Ishikawa (cell line): ENCODE data around the gene BTAF1.

Experiments used
- CEBPB ChIP-seq: IDR thresholded peaks from 2 replicates; pipeline ENCODE4 v1.6.1; 2012
- CREB1 ChIP-seq: IDR thresholded peaks from 2 replicates; pipeline ENCODE4 v1.6.1; 2012; ENCODE audit warnings: low read depth
- EGR1 ChIP-seq: IDR thresholded peaks from 2 replicates; pipeline ENCODE4 v1.6.1; 2012
- EP300 ChIP-seq: IDR thresholded peaks from 2 replicates; pipeline ENCODE4 v1.6.1; 2012; ENCODE audit warnings: borderline replicate concordance
- FOXM1 ChIP-seq: IDR thresholded peaks from 2 replicates; pipeline ENCODE4 v1.6.1; 2012; ENCODE audit warnings: low read depth, borderline replicate concordance
- NFIC ChIP-seq: IDR thresholded peaks from 2 replicates; pipeline ENCODE4 v1.6.1; 2012
- RAD21 ChIP-seq: IDR thresholded peaks from 2 replicates; pipeline ENCODE4 v1.6.1; 2012; ENCODE audit warnings: low read depth
- TAF1 ChIP-seq: IDR thresholded peaks from 2 replicates; pipeline ENCODE4 v1.6.1; 2012; ENCODE audit warnings: low read depth, mild to moderate bottlenecking
- TCF12 ChIP-seq: IDR thresholded peaks from 2 replicates; pipeline ENCODE4 v1.6.1; 2012; ENCODE audit warnings: low read depth
- TEAD4 ChIP-seq: IDR thresholded peaks from 2 replicates; pipeline ENCODE4 v1.6.1; 2012
- YY1 ChIP-seq: IDR thresholded peaks from 2 replicates; pipeline ENCODE4 v1.6.1; 2012; ENCODE audit warnings: low read depth
- ZBTB7A ChIP-seq: IDR thresholded peaks from 2 replicates; pipeline ENCODE4 v1.6.1; 2012; ENCODE audit warnings: low read depth
- TF ChIP-seq, protein P1 (sequence below): IDR thresholded peaks from 2 replicates; pipeline ENCODE4 v1.6.1; 2012
- TF ChIP-seq, protein P2 (sequence below): IDR thresholded peaks from 2 replicates; pipeline ENCODE4 v1.6.1; 2012; ENCODE audit warnings: low read depth, mild to moderate bottlenecking
- TF ChIP-seq, protein P3 (sequence below): IDR thresholded peaks from 2 replicates; pipeline ENCODE4 v1.6.1; 2012

BTAF1 gene

DNA sequence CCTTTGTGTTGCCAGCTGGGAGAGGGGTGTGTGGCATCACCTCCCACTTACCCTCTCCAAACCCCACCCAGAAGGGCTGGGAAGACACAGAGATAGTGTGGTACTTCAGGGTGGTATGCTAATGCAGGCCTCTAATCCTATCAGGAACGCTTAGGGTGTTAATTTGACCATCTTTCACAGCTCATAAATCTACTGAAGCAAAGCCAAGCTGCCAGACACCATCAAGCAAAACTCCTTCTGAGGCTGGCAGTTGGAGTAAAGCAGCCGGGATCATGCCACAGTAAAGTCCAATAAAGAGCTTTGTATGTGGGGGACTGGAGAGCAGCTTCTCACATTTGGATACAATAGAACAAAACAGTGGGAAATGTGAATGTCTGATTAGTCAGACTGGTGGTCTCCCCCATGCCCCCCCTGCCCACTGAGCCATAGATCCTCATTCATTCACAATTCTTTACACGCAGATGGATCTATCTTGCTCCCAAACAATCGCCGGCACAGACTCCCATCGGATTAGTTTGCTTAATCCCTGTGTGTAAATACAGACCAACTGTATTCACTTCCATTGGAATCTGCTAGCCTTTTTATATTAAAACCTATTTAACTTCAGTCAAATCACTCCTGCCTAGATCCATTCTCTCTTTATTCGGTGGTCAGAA is 43.9 kb upstream of the BTAF1 start:
- TF ChIP-seq, protein P1, sequence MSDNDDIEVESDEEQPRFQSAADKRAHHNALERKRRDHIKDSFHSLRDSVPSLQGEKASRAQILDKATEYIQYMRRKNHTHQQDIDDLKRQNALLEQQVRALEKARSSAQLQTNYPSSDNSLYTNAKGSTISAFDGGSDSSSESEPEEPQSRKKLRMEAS = no peak
- TF ChIP-seq TEAD4 = no peak
- TF ChIP-seq, protein P2, sequence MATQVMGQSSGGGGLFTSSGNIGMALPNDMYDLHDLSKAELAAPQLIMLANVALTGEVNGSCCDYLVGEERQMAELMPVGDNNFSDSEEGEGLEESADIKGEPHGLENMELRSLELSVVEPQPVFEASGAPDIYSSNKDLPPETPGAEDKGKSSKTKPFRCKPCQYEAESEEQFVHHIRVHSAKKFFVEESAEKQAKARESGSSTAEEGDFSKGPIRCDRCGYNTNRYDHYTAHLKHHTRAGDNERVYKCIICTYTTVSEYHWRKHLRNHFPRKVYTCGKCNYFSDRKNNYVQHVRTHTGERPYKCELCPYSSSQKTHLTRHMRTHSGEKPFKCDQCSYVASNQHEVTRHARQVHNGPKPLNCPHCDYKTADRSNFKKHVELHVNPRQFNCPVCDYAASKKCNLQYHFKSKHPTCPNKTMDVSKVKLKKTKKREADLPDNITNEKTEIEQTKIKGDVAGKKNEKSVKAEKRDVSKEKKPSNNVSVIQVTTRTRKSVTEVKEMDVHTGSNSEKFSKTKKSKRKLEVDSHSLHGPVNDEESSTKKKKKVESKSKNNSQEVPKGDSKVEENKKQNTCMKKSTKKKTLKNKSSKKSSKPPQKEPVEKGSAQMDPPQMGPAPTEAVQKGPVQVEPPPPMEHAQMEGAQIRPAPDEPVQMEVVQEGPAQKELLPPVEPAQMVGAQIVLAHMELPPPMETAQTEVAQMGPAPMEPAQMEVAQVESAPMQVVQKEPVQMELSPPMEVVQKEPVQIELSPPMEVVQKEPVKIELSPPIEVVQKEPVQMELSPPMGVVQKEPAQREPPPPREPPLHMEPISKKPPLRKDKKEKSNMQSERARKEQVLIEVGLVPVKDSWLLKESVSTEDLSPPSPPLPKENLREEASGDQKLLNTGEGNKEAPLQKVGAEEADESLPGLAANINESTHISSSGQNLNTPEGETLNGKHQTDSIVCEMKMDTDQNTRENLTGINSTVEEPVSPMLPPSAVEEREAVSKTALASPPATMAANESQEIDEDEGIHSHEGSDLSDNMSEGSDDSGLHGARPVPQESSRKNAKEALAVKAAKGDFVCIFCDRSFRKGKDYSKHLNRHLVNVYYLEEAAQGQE = no peak
- no peak for TF ChIP-seq CREB1
- TF ChIP-seq FOXM1 = no peak
- no peak for TF ChIP-seq TCF12
- TF ChIP-seq YY1 = no peak
- TF ChIP-seq, protein P3, sequence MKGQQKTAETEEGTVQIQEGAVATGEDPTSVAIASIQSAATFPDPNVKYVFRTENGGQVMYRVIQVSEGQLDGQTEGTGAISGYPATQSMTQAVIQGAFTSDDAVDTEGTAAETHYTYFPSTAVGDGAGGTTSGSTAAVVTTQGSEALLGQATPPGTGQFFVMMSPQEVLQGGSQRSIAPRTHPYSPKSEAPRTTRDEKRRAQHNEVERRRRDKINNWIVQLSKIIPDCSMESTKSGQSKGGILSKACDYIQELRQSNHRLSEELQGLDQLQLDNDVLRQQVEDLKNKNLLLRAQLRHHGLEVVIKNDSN = no peak
- no peak for TF ChIP-seq NFIC
- TF ChIP-seq CEBPB = no peak
- no peak for TF ChIP-seq EGR1
- TF ChIP-seq ZBTB7A = no peak
- TF ChIP-seq TAF1 = no peak
- TF ChIP-seq EP300 = no peak
- no peak for TF ChIP-seq RAD21

DNA sequence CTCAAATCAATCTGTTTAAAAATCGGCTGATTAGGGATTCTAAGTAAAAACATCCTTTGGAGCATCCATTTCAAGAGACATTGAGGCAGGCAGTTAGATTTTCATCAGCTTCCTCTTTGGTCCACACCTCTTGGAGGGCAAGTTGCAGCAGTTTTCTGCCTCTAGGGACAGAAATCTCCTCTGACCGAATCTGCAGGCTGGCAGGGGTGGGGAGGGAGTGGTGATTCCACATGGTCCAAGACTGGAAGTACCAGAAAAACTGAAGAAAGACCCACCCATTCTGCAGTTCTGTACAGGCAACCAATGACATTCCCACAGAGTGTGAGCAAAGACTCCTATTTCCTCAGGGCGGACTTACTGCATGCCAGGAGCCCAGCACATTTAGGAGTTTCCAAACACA is 43.3 kb upstream of the BTAF1 start:
- no peak for TF ChIP-seq CEBPB
- no peak for TF ChIP-seq TAF1
- TF ChIP-seq EP300 = peak; percentile 38; the same call in 1 of the 2 replicates
- TF ChIP-seq, protein P1 = peak; percentile 93
- TF ChIP-seq ZBTB7A = no peak
- TF ChIP-seq, protein P2 = no peak
- peak; percentile 70 for TF ChIP-seq TEAD4
- no peak for TF ChIP-seq NFIC
- TF ChIP-seq TCF12 = peak; percentile 65; the same call in 1 of the 2 replicates
- TF ChIP-seq CREB1 = no peak

DNA sequence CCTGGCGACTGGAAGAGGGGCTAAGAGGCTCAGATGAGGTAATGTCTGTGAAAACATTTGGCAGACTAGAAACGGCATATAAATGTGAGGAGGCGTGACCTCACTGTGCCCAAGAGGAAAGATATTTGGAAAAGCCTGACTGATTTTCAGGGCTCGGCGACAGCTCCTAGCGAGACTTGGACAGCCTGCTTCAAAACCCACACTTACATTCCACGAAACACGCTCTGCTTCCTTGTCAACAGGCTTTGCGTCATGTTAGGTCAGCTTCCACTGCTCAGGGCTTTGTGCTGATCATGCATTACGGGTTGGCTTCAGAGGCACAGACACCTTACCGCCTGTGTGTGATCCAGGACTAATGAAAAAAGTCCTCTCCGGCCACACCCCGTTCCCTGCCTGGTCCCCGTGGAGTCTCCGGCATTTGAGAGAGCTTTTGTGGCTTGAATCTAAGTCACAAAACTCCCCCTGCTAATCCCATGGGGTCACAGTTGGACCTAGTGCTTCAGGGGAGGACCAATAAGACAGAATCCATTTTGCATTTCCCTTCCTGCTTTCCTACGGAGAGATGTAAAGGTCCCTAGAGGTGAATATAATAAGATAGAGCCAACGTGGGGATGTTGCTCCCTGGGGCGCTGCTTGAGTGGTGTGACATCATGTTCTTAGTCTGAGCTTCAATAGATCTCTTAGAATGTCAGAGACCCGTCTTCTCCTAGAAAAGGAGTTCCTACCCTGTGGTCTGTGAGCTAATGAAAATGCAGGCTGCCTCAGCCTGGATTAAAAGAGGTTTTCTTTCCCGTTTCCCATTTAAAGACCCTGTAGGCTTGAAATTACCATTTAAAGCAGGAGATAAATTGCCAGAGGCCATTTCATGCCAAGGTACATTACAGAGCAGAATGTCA is 39.8 kb upstream of the BTAF1 start:
- TF ChIP-seq NFIC (no peak), EP300 (no peak), TEAD4 (0 out of 2 replicates have a peak, but pooled peaks have one; percentile 8), YY1 (no peak), CREB1 (no peak), CEBPB (no peak), RAD21 (no peak), ZBTB7A (0 out of 2 replicates have a peak, but pooled peaks have one; percentile 32), FOXM1 (no peak), EGR1 (no peak), TCF12 (no peak), TAF1 (no peak)
- TF ChIP-seq, protein P1 = peak; percentile 61
- TF ChIP-seq, protein P2 = no peak
- TF ChIP-seq, protein P3 = no peak
